ENCODE data around the gene FAM219A.

DNA sequence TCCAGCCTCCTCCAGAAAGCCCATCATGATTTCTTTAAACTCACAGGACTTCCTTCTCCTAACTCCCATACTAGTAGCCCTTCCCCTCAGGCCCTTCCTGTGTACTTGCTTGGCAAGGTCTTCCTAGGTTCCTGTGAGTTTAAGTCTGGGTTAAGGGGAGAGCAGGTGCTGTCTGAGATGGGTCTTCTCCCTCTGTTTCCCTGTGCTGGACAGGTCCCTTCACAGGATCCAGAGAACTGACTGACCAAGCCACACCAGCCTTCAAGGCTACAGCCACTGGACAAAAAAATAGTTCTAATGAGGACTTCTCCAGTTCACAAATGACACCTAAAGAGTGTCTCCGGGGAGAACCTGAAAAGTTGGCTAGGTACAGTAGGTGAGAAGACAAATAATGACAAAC lies 52.2 kb downstream of the FAM219A start:
- TF ChIP-seq EZH2 (IDR thresholded peaks at IDR 0.05): no peak
- no peak for TF ChIP-seq POLR2AphosphoS5 (IDR thresholded peaks at IDR 0.05; ENCODE audit: borderline replicate concordance, low read depth, low read length)
- no peak for TF ChIP-seq FOXP2 (optimal IDR thresholded peaks at IDR 0.05; ENCODE audit: control extremely low read depth, extremely low read length, insufficient read depth)
